ENCODE measurements around the gene XBP1. TPM values are rescaled to one million over a fixed set of nuclear protein-coding genes. Genes with fewer than 3 reads are reported as not detected.

XBP1 gene
- total RNA-seq, 120 experiments from 2014 or later, result 20.6 to 79.9 (median 35.3) TPM

Other genes with a start within 250 kb of the XBP1 start
- gene TTC28, start 120.7 kb downstream of the XBP1 start, total RNA-seq, result 10 to 100 TPM; 23.0 to 61.1 (median 38.7) TPM
- gene CHEK2, start 58.7 kb downstream of the XBP1 start, total RNA-seq, result 1 to 10 TPM in 119 of 120 experiments, under 1 TPM in 1; 0.83 to 9.6 (median 4.0) TPM
- 10 to 100 TPM in 65 of 120 experiments, 1 to 10 TPM in 55; 5.9 to 17.8 (median 10.3) TPM for gene HSCB, start 58.5 kb downstream of the XBP1 start, total RNA-seq
- gene CCDC117, start 27.9 kb downstream of the XBP1 start, total RNA-seq, result 10 to 100 TPM; 10.6 to 35.3 (median 16.8) TPM
- 10 to 100 TPM; 13.3 to 65.5 (median 24.6) TPM for gene ZNRF3, start 83.0 kb upstream of the XBP1 start, total RNA-seq